GM21447 (cell line): ENCODE results near the gene CELF1.
"Not testable (repeated sequence)": the region's sequence is repeated elsewhere in the genome, so short reads cannot be mapped to it uniquely, and the experiment has no call there.

Experiments used
- ATAC-seq: cut with Tn5 transposase; IDR thresholded peaks from one replicate; pipeline ENCODE4 v1.9.1; 2021; ENCODE audit not compliant: unreplicated experiment

Gene CELF1

GRCh38 chr11:47577460-47578041, 24.6 kb upstream of the CELF1 start:
- no peak for ATAC-seq

GRCh38 chr11:47573321-47573720, 20.4 kb upstream of the CELF1 start:
- no peak for ATAC-seq

GRCh38 chr11:47572715-47573255, 19.9 kb upstream of the CELF1 start:
- no peak for ATAC-seq

- no peak for ATAC-seq
Measured at GRCh38 chr11:47571895-47572294, 19.0 kb upstream of the CELF1 start.

- no peak for ATAC-seq
Measured at GRCh38 chr11:47571357-47571729, 18.4 kb upstream of the CELF1 start.

GRCh38 chr11:47570651-47571356, 17.9 kb upstream of the CELF1 start:
- no peak for ATAC-seq

- no peak for ATAC-seq
Measured at GRCh38 chr11:47569646-47570045, 16.7 kb upstream of the CELF1 start.

GRCh38 chr11:47566149-47566698, 13.3 kb upstream of the CELF1 start:
- ATAC-seq: no peak

- peak; percentile 81 for ATAC-seq
Measured at GRCh38 chr11:47565340-47566148, 12.6 kb upstream of the CELF1 start, which contains the start of gene PTPMT1. Gene PTPMT1, plus strand, starts transcription at chr11:47565599. Its CDS starts 24 bp downstream, at chr11:47565623.

- ATAC-seq: peak; percentile 6
Measured at GRCh38 chr11:47564933-47565339, 12.0 kb upstream of the CELF1 start.

- ATAC-seq: not testable (repeated sequence)
Measured at GRCh38 chr11:47564366-47564765, 11.4 kb upstream of the CELF1 start.

GRCh38 chr11:47562393-47562792, 9.5 kb upstream of the CELF1 start:
- not testable (repeated sequence) for ATAC-seq

GRCh38 chr11:47560426-47560825, 7.5 kb upstream of the CELF1 start:
- no peak for ATAC-seq

GRCh38 chr11:47558695-47559094, 5.8 kb upstream of the CELF1 start:
- no peak for ATAC-seq

GRCh38 chr11:47557004-47557403, 4.1 kb upstream of the CELF1 start:
- not testable (repeated sequence) for ATAC-seq

GRCh38 chr11:47553406-47553743, 443 bp upstream of the CELF1 start:
- peak; percentile 25 for ATAC-seq

GRCh38 chr11:47552056-47552565, 821 bp downstream of the CELF1 start:
- peak; percentile 10 for ATAC-seq

GRCh38 chr11:47551086-47551485, 1.8 kb downstream of the CELF1 start:
- no peak for ATAC-seq

GRCh38 chr11:47550288-47551047, 2.5 kb downstream of the CELF1 start:
- ATAC-seq: no peak

- not testable (repeated sequence) for ATAC-seq
Measured at GRCh38 chr11:47546274-47546673, 6.7 kb downstream of the CELF1 start.
